ENCODE measurements around the gene RAB19.

The RAB19 gene

DNA sequence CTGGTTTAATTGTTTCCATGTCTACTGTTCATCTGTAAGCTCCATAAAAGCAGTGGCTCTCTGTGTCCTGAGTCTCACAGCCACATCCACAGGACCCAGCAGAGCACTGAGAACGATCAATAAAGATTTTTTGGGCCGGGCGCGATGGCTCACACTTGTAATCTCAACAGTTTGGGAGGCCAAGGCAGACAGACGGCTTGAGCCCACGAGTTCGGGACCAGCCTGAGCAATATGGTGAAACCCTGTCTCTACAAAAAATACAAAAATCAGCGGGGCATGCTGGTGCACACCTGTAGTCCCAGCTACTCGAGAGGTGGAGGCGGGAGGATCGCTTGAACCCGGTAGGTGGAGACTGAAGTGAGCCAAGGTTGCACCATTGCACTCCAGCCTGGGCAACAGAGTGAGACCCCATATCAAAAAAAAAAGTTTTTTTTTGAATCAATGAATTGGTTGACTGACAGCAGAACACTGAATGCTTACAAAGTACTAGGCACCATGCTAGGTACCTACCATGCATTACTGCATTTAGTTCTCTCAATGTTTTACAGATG lies 10.0 kb upstream of the RAB19 start:
- TF ChIP-seq POLR2AphosphoS5 (IDR thresholded peaks at IDR 0.05; ENCODE audit: low read depth) (no peak), SPI1 (IDR thresholded peaks at IDR 0.05; ENCODE audit: borderline replicate concordance, low read depth) (no peak), GABPA (IDR thresholded peaks at IDR 0.05; ENCODE audit: low read depth) (no peak)
- TF ChIP-seq, protein P1, sequence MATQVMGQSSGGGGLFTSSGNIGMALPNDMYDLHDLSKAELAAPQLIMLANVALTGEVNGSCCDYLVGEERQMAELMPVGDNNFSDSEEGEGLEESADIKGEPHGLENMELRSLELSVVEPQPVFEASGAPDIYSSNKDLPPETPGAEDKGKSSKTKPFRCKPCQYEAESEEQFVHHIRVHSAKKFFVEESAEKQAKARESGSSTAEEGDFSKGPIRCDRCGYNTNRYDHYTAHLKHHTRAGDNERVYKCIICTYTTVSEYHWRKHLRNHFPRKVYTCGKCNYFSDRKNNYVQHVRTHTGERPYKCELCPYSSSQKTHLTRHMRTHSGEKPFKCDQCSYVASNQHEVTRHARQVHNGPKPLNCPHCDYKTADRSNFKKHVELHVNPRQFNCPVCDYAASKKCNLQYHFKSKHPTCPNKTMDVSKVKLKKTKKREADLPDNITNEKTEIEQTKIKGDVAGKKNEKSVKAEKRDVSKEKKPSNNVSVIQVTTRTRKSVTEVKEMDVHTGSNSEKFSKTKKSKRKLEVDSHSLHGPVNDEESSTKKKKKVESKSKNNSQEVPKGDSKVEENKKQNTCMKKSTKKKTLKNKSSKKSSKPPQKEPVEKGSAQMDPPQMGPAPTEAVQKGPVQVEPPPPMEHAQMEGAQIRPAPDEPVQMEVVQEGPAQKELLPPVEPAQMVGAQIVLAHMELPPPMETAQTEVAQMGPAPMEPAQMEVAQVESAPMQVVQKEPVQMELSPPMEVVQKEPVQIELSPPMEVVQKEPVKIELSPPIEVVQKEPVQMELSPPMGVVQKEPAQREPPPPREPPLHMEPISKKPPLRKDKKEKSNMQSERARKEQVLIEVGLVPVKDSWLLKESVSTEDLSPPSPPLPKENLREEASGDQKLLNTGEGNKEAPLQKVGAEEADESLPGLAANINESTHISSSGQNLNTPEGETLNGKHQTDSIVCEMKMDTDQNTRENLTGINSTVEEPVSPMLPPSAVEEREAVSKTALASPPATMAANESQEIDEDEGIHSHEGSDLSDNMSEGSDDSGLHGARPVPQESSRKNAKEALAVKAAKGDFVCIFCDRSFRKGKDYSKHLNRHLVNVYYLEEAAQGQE (IDR thresholded peaks at IDR 0.05; ENCODE audit: insufficient replicate concordance, low read depth) = no peak
- TF ChIP-seq, protein P2, sequence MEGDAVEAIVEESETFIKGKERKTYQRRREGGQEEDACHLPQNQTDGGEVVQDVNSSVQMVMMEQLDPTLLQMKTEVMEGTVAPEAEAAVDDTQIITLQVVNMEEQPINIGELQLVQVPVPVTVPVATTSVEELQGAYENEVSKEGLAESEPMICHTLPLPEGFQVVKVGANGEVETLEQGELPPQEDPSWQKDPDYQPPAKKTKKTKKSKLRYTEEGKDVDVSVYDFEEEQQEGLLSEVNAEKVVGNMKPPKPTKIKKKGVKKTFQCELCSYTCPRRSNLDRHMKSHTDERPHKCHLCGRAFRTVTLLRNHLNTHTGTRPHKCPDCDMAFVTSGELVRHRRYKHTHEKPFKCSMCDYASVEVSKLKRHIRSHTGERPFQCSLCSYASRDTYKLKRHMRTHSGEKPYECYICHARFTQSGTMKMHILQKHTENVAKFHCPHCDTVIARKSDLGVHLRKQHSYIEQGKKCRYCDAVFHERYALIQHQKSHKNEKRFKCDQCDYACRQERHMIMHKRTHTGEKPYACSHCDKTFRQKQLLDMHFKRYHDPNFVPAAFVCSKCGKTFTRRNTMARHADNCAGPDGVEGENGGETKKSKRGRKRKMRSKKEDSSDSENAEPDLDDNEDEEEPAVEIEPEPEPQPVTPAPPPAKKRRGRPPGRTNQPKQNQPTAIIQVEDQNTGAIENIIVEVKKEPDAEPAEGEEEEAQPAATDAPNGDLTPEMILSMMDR (IDR thresholded peaks at IDR 0.05; ENCODE audit: insufficient read depth, low read length) = no peak
- no peak for DNase-seq (ENCODE audit: low read depth in 1 of 2, low spot score in 1 of 2)
- H3K27me3 ChIP-seq (ENCODE audit: insufficient read depth, poor library complexity, severe bottlenecking) = peaks cover 52% of the 10 kb centered on the region
- no peak overlapping the region for H3K27ac ChIP-seq (replicated peaks)
- no peak overlapping the region for H3K4me3 ChIP-seq (replicated peaks; ENCODE audit: insufficient read depth, low read length)

DNA sequence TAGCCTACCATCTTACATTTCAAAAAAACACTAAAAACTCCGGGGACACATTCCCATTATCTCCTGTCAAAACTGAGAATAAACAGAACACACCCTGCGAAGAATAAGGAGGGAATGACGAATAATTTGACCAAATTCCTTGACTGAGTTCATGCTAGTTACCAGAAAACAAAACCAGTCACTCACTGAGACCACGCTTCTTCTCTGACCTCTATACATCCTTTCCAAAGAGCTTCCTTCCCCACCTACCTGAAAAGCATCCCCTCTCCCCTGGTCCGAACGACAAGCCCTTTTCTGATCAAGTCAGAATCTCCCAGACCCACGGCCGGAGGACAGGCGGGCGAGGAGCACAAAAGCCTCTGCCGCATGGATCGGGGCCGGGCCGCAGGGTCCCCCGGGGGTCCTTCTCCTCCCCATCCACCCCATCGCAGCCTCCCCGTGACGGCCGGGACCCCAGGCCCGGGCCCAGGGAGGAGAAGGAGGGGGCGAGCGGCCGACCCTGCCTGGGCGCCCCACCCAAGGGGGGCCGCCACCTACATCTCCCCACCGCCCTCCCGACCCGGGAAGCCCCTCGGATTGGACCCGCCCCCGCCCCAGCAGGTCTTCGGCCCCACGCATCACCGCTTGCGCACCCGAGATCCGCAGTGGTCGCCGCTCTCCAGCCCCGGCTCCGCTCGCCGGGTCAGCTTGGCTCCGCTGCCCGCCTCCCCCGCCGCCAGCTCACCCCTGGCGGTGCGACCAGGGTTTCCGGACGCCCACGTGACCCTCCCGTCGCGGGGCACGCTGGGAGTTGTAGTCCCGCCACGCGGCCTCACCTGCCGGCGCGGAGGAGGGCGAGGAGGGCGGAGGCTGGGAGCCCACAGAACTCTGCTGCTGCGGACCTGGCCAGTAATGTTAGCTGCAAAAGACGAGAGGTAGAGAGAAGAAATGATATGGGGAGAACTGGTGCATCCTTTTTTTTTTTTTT lies 5.8 kb upstream of the RAB19 start, which contains the start of gene SLC37A3:
SLC37A3 (minus strand) TSS at position 747 of the 967 bp plus-strand sequence. CDS start 16,004 bp downstream, outside the sequence.
- DNase-seq (ENCODE audit: low read depth in 1 of 2, low spot score in 1 of 2) = peak in 1 of 2 experiments; percentile 15
- H3K27me3 ChIP-seq (ENCODE audit: insufficient read depth, poor library complexity, severe bottlenecking) = peaks cover 51% of the 10 kb centered on the region
- H3K27ac ChIP-seq (replicated peaks) = no peak within 1 kb of the TSS
- H3K4me3 ChIP-seq (replicated peaks; ENCODE audit: insufficient read depth, low read length) = peak within 1 kb of the TSS; percentile 27
- TF ChIP-seq, protein P1 (IDR thresholded peaks at IDR 0.05; ENCODE audit: insufficient replicate concordance, low read depth) = no peak
- TF ChIP-seq, protein P2 (IDR thresholded peaks at IDR 0.05; ENCODE audit: insufficient read depth, low read length) = no peak
- no peak for TF ChIP-seq GABPA (IDR thresholded peaks at IDR 0.05; ENCODE audit: low read depth)
- no peak for TF ChIP-seq POLR2AphosphoS5 (IDR thresholded peaks at IDR 0.05; ENCODE audit: low read depth)
- no peak for TF ChIP-seq SPI1 (IDR thresholded peaks at IDR 0.05; ENCODE audit: borderline replicate concordance, low read depth)

DNA sequence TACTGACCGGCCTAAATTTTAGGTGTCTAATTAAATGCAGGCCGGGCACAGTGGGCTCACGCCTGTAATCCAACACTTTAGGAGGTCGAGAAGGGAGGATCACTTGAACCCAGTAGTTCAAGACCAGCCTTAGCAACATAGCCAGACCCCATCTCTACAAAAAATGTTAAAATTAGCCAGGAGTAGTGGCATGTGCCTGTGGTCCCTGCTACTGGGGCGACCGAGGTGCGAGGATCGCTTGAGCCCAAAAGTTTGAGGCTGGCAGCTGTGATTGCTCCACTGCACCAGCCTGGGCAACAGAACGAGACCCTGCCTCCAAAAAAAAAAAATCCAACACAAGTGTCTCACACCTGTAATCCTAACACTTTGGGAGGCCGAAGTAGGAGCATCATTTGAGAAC lies 5.0 kb upstream of the RAB19 start:
- Histone ChIP-seq H3K4me3 (replicated peaks; ENCODE audit: insufficient read depth, low read length) (no peak overlapping the region), H3K27me3 (ENCODE audit: insufficient read depth, poor library complexity, severe bottlenecking) (peaks cover 46% of the 10 kb centered on the region), H3K27ac (replicated peaks) (no peak overlapping the region)
- no peak for TF ChIP-seq GABPA (IDR thresholded peaks at IDR 0.05; ENCODE audit: low read depth)
- no peak for TF ChIP-seq SPI1 (IDR thresholded peaks at IDR 0.05; ENCODE audit: borderline replicate concordance, low read depth)
- TF ChIP-seq, protein P2 (IDR thresholded peaks at IDR 0.05; ENCODE audit: insufficient read depth, low read length) = no peak
- TF ChIP-seq, protein P1 (IDR thresholded peaks at IDR 0.05; ENCODE audit: insufficient replicate concordance, low read depth) = no peak
- TF ChIP-seq POLR2AphosphoS5 (IDR thresholded peaks at IDR 0.05; ENCODE audit: low read depth) = no peak
- no peak for DNase-seq (ENCODE audit: low read depth in 1 of 2, low spot score in 1 of 2)

Measured in HL-60 (cell line).